ENCODE results near the gene GRIA3. TPM values are rescaled to one million over a fixed set of nuclear protein-coding genes. Genes with fewer than 3 reads are reported as not detected.

The GRIA3 gene
- total RNA-seq, 1 experiment from 2014 or later, result 3.8 TPM

- TF ChIP-seq ZNF281 (CRISPR knock-in tag; IDR thresholded peaks at IDR 0.05) (no peak), ZBTB43 (CRISPR knock-in tag; IDR thresholded peaks at IDR 0.05) (no peak), ATF6 (CRISPR knock-in tag; IDR thresholded peaks at IDR 0.05) (no peak), PRDM15 (CRISPR knock-in tag; IDR thresholded peaks at IDR 0.05) (no peak), ZNF512 (CRISPR knock-in tag; IDR thresholded peaks at IDR 0.05; ENCODE audit: borderline replicate concordance) (no peak), AFF4 (CRISPR knock-in tag; IDR thresholded peaks at IDR 0.05; ENCODE audit: borderline replicate concordance) (no peak), NFYB (CRISPR knock-in tag; conservative IDR thresholded peaks at IDR 0.05; ENCODE audit: low read depth) (no peak), ZNF425 (CRISPR knock-in tag; conservative IDR thresholded peaks at IDR 0.05) (no peak), IRF1 (CRISPR knock-in tag; IDR thresholded peaks at IDR 0.05) (no peak), ZNF416 (CRISPR knock-in tag; IDR thresholded peaks at IDR 0.05) (no peak), CREB1 (CRISPR knock-in tag; IDR thresholded peaks at IDR 0.05) (no peak), ATF1 (CRISPR knock-in tag; IDR thresholded peaks at IDR 0.05) (no peak)
Measured at GRCh38 chrX:123499787-123500186, 315.7 kb downstream of the GRIA3 start (continued).
